ENCODE results near the gene AP1G2.

Gene AP1G2

DNA sequence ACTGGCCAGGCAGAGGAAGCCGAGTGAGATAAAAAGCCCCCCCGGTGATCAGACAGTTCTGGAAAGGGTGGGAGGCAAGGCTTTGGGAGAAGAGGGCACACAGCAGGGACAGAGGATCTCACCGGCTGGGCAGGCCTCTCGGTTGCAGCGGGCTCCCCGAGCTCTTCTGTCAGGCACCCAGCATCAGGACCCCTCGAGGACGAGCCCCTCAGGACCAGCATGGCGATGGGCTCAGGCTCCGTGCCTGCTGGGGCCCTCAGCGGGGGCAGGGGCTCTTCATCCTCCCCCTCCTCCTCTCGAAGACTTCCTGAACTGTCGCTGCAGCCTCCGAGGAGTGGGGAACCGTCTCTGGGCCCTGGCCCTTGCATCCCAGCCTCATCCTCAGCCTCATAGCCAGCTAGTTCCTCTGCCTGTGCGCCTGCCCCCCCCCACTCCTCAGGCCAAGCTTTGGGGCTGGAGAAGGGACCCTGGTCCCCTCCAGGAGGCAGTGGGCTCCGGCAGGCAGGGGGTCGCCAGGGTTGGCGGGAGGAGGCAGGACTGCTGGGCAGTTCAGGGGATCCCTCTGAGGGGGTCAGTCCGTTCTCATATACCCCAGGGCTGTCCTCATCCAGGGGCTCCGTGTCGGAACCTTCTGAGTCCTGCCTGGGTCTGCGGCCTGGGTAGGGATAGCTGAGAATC lies 3.4 kb upstream of the AP1G2 start:
- no peak for DNase-seq (ENCODE audit: low read depth in 2 of 2)

DNA sequence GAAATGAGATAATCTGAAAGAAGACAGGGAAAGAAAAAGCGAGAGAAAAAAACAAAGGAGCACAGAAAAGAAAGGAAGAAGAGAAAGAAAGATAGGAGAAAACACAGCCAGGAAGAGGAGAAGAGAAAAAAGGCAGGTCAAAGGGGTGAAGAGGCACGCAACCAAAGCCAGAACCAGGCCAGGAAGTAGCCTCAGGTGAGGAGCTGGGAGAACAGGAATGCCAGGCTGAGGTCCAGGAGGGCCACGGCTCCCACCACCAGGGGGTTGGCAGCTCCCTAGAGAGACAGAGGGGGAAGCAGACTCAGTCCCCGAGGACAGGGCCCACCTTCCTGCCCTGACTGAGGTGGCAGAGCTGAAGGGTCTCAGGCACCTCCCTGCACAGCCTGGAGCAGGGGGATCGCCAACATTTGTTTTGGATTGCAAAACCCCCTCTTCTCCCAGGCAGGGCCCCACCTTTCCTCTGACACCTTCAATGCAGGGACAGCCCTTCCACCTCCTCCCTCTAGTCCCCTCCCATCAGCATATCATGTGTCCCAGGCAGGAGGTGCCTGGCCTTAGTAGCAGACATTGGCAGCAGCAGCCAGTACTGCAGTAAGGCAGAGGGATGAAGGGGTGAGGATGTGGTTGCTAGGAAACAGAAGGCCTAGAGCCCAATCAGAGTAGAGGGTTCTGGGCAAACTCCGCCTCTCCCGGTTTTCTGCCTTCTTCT lies 2.0 kb upstream of the AP1G2 start:
- DNase-seq (ENCODE audit: low read depth in 2 of 2), result no peak

DNA sequence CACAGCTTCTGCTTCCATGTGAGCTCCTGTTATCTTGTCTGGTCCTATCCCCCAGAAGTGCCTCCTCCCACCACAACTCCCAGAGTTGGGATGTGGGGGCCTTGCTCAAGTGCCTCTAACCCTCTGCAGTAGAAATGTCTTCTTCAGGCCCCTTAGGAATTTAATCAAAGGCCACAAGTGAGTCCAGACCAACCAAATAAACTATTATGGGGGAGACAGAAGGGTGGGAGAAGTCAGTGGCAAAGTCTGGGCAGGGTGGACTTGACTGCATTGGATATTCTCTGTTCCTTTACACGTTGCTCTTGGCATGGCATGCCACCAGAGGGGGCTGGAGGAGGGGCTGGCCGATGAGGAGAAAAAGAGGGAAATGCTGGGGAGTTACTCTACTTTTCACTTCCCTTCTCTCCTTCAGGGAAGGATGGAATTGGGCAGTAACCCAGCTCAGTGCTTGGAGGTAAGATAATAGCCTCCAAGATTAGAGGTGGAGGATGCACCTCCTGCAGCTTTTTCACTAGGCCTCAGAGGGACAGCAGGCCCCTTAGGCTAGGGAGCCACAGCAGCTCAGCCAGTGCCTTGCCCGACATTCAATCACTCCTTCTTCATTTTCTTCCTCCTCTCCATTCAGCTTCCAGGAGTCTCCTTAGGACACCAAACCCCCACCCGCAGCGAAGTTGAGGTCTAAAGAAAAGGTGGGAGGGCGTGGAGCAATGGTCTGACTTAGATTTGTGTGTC lies 1.2 kb upstream of the AP1G2 start:
- DNase-seq (ENCODE audit: low read depth in 2 of 2), result no peak

DNA sequence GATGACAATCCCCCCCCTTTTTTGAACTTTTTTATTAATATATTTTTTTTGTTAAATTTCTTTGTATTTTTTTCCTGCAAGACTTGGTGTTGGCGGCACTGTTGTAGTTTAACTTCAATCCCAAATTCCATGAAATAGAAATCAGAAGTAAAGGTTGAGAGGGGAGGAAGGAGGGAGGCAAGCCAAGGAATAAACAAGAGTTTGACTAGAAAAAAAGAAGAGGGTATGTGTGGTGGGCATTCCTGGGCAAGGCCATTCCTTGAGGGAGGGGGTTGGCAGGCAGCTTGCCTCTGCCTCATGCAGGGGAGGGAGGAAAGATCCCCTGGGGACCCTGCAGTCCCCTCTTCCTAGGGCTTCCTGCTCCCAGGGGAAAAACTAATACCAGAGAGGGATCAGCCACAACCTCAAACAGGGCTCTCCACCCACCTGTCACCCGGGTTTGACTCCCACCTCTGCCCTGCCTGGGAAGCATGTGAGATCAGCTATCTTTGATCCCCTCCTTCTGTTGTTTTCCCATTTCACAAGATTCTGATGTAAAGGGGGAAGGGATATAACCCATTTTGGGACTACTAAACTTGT lies 519 bp upstream of the AP1G2 start:
- no peak for DNase-seq (ENCODE audit: low read depth in 2 of 2)

DNA sequence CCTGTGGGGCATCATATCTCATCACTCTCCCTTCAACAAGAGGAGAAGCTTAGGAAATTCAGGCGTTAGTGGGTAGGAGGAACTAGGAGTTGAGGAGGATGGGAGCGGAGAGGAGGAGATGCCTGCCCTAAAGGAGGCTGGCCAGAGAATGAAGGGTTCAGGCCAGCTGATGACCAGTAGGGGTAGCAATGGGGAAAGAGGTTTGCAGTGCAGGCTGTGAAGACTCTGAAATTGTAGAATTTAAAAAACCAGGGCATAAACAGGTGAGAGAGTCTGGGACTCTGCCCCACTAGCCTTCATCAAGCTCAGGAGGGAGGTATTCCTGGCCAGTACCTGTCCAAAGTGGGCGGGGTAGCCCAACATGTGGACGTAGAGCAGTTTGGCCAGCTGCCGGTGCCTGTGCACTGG lies 809 bp downstream of the AP1G2 start:
- no peak for DNase-seq (ENCODE audit: low read depth in 2 of 2)

DNA sequence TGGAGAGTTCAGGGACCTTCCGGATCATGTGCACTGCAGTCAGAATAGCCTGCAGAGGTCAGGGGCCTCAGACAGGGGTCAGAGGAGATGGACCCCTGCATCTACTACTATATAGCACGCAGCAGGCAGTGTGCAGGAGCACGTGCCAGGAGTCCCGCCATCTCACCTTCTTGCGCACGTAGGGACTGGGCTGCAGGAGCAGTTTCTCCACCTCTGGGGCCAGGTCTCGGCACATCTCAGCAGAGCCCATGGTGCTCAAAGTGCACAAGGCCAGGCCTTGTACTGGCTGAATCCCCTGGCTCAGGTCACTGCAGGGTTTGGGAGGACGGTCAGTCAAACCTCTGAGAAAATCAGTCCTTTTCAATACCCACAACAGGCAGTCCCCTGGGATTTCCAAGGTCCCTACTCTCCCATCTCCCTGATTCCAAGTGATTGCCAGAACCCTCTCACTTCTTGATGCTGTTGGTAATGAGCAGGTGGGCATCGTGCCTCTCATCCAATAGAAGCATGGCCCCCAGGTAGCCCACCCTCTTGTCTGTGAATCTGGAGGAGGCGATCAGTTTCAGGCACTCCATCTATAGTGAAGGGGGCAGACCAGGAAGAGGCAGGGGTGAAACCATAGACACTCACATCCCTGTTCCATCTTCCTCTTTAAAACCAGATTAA lies 1.3 kb downstream of the AP1G2 start:
- no peak for DNase-seq (ENCODE audit: low read depth in 2 of 2)

DNA sequence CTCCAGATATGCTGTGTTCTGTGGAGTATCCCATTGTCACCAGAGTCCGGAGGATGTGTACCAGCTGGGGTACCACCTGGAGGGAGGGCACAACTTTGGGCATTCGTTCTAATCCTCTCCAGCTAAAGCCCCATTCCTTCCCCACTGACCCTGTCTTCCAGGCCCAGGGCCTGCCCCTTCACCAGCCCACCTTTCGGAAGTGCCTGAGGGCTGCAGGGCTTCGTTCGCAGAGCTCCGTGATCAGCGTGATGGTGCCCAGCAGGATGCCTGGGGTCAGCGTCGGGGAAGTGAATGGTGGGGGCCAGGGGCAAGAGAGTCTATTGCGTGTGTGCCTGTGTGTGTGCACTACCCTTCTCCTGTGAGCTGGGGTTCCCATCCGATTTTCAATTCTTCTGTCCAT lies 2.0 kb downstream of the AP1G2 start:
- no peak for DNase-seq (ENCODE audit: low read depth in 2 of 2)

DNA sequence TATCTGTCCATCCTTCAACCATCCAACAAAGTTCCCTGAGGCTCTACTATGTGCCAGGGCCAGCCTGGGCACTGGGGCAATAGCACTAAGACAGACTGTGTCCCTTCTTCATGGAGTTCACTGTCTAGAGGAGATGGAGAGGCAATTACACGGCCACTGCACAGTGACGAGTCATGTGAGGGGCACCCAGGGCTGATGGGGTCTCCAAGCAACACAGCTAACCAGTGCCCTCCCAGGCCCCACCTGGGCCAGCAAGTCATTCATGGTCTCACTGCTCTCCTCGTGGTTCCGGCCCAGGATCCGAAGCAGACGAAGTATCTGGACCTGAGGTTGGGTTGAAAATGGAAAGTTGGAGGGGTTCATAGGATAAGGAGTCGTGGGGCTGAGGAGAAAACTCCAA lies 2.7 kb downstream of the AP1G2 start:
- no peak for DNase-seq (ENCODE audit: low read depth in 2 of 2)

DNA sequence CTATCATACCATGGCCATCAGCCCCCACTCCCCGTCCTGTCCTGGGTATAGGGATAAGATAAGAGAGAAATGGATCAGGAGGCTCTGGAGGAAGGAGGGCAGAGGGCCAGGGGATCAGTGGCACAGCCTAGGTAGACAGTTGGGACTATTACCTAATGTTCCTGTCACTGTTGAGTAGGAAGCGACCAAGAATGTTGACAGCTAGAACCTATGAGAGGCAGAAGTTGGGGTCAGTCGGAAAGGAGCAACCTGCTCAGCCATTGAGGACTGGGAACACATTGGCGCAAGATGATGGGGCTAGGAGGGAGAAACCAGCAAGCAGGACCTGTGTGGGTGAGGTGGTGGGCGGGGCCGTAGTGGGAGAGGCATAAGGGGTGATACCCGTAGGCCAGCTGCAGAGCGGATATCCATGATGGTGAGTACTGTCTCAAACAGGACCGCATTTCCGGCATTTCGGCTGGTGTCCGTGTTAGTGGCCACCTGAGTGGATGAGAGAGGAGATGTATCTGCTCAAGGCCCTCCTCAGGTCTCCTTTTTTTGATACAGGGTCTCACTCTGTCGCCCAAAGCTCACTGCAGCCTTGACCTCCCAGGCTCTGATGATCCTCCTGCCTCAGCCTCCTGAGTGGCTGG lies 3.3 kb downstream of the AP1G2 start:
- DNase-seq (ENCODE audit: low read depth in 2 of 2), result no peak

DNA sequence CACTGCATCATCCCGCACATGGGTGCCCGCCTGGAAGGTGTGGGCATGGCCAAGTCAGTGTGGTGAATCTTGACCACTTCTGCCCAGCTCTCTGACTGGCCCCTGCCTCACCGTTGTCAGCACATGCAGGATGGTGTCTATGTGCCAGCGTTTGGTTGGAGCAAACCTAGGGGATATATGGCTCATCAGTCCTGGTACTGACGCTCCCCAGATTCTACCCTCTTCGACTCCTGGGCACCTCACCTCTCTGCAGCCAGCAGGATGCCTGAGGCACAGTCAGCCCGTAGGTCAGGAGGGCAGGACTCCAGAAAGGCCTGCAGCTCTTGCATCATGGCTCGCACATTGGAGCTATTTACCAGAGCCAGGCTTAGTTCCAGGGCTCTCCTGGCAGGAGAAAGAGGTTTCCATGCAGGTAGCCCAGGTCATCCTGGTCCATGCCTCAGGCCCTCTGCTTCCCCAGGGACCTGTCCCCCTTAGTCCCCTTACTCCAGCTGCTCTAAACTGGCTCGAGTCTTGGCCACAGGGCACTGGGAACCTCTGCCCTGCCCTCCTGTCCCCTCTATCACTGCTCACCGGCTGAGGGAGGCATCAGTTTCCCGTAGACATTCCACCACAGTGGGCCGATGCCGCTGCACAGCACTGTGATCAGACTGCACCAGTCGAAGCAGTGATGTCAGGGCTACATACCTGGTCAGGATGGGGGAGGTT lies 4.0 kb downstream of the AP1G2 start:
- no peak for DNase-seq (ENCODE audit: low read depth in 2 of 2)

DNA sequence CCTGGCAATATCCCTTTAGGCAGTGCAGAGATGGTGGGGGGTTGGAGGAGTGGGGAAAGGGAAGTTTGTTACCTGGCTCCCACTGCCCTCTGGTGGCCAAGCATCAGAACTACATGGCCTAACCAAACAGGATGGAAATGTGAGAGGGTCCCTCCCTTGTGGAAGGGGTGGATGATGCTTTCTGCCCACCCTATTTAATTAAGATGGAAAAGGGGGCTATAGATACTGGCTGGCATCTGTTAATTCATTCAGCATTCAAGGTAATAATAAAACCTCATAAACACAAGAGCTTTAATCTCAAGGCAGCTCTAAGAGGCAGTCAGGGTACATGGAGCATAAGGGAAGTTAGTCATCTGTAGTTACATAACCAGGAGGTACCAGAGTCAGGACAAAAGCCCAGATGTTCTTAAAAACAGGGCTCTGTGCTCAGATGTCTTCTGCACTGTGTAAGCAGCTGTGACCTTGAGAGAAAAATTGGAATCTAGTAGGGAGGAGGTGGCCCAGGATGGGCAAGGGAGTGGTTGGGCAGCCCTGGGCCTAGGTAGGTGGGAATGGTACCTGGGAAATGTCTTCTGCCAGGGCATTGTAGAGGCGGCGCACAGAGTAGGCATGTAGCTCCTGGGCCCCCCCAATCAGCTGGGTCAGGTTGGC lies 4.6 kb downstream of the AP1G2 start:
- DNase-seq (ENCODE audit: low read depth in 2 of 2), result peak; percentile 32 to 42

DNA sequence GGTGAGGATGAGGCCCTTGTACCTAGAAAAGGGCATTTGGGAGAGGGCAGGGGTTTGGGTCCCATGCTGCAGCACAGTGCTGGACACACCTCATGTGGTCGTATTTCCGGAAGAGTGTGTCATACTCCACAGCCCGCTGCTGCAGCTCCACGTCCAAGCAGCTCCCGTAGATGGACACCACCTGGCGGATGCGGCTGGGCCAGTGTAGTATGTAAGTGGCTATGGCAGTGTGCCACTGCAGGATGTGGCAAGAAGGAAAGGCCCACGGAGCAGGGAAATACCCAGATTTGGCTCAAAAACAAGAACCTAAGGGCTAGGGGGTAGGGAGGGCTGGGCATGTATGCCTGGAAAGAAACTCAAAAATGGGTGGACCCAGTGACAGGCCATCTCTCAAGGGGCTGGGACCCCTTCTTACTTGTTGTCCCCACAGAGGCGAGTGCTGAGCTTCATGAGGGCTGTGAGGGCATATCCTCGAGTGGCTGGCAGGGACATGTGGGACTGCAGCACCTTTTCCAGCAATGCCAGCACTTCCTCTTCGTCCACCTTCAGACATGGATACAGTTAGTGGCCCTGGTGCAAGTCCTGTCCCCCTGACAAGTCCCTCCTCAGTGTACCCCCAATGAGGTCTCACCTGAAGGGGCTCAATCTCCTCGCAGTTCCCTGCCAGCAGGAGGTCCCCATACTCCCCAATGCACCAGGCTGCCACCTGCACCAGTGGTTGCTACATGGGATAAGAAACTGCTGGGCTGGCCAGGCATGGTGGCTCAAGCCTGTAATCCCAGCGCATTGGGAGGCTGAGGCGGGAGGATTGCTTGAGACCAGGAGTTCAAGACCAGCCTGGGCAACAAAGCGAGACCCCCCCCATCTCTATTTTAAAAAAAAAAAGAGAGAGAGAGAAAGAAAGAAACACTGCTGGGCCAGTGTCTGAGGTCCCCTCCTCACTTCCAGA lies 5.4 kb downstream of the AP1G2 start:
- DNase-seq (ENCODE audit: low read depth in 2 of 2), result no peak

DNA sequence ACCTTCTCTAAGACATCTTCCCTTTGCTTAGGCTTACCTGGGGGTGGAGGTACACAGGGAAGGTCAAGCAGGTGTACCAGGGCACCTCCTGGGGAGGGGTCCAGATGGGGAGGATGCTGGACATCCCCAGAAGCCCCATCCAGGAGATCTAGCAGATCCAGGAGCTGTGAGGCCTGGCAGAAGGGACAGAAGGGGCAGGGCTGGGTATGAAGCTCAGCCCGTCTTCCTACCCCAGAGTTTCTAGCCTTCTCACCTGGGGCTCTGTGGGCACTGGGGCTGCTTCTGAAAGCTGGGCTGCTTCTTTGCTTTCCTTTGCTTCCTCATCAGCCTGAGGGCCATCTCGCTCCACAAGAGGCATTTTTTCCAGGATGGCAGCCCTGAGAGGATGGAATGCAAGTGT lies 6.3 kb downstream of the AP1G2 start:
- DNase-seq (ENCODE audit: low read depth in 2 of 2), result no peak

DNA sequence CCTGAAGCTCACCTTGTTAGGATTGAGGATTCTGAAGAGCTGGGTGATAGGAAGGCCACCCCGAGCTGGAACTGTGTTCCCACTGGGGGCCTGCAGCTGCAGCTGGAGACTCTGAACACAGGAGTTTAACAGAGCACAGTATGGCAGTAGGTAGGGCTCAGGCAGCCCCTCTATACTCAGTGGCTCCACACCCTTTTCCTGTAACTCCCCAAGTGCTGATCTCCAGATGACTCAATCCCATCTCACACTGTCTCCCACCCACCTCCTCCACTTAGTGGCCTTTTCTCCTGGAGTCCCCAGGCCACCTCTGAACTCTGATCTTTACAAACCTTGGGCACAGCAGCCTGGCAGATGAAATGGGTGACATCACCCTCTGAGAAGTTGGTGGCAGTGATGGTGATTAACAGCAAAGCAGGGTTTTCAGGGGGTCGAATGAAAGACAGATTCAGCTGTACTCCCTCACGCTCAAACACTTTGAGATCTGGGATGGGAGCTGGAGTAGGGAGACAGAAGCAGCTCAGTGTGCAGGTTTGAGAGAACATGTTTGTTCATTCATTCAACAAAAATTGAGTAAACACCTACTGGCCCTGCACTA lies 7.6 kb downstream of the AP1G2 start:
- DNase-seq (ENCODE audit: low read depth in 2 of 2), result no peak

DNA sequence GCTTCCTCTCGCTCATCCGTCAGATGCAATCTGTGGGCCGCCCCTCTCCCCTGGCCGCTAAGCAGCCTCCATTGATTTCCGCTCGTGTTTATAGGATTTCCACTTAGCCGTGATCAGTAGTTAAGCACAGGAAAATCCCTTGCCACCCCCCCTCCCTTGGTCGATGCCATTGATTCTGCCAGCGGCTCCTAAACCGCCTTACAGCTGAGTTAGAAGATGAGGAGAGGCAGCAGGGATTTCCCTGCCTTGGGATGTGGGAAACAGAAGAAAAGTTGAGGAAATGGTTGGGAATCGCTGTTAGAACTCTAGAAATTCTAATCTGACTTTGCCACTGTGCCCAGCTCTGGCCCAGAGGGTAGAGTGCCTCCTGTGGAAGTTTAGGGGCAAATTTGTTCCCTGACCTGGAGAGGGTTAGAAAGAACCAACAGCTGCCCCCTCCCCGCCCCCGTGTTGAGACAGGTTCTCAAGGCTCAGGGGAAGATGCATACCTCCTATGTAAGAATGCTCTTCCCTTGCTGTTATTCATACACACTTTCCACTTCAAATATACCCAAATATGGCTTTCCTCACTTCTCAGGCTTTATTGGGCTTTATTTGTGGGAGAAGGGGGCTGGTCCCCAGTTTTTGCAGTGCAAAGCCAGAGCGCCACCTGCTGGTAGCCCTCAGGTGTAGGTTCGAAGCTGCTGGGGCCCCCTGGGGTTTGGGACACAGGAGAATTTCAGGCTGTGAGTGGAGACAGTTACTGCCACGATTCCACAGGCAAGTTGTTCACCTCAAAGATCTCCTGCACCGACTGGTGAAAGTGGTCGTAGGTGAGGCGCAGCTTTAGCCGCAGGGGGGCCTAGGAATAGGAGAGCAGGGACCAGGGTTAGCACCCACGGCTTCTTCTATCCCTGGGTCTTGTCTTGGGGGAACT lies 8.3 kb downstream of the AP1G2 start:
- DNase-seq (ENCODE audit: low read depth in 2 of 2), result peak; percentile 58 to 73

DNA sequence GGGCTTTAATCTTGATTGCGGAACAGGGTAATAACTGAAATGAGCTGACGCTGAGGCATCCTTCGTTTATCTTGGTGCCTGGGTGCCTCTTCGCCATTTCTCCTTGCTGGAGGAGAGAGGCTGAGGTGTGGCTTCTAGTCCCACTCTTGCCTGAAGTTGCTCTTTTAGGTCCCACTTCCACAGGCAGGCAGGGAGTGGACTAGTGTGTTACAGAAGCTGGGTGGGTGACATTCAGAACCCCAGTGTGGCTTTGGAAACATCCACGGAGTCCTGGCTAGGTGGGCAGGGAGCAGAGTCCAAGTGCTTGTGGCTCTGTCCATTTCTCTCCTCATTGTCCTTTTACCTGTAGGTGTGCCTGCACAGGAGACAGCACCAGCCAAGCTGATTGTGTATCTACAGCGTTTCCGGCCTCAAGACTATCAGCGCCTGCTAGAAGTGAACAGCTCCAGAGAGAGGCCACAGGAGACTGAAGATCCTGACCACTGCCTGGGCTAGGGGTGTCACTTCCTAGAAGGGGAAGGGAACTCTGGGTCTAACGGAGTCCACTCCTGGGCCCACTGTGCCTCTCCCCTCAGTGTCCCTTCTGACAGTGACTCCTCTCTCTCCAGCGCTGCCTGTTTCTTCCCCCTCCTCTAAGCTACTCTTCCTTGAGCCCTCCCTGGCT lies 9.1 kb downstream of the AP1G2 start:
- no peak for DNase-seq (ENCODE audit: low read depth in 2 of 2)

DNA sequence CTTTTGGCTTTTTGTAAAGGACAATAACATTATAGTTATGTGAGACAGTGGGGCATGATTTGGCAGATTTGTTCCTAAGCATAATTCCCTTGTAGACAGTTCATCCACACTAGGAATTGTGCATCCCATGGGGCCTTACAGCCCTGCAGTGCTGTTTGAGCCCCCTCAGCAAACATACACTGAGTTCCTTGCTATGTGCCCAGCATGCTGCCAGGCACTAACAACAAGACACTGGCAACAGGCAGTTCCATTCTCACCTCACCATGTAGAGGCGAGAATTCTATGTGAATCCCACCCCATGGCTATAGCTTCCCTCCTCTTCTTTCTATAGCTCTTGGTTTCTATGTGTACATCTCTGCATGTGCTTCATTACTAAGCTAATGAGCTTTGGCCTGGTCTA lies 9.6 kb downstream of the AP1G2 start:
- no peak for DNase-seq (ENCODE audit: low read depth in 2 of 2)

All from stimulated activated CD4-positive, alpha-beta T cell treated with anti-CD3 and anti-CD28 coated beads, Interleukin-4, amount 100 ng/mL, for 48 hours (primary cell).